Right atrium auricular region (tissue), 2 donors: ENCODE measurements around the gene CD7. TPM values are rescaled to one million over a fixed set of nuclear protein-coding genes. Genes with fewer than 3 reads are reported as not detected.
A peak's percentile ranks its signal among the peaks of the same experiment; 100 is the strongest.

ENCODE experiments used
- DNase-seq: peaks from one replicate; pipeline ENCODE4 v3.0.0-alpha.2; 2019; ENCODE audit warnings: low spot score
- H3K27ac ChIP-seq, 2 donors: fragments of 200-600 bp; sonication (generic); 1 replicate in 1 of 2; 2 replicates in 1 of 2; pipeline ENCODE4 v1.5.1; 2016 to 2019
- H3K27me3 ChIP-seq, 2 donors: fragments of 200-600 bp; sonication (generic); one replicate each; pipeline versions ENCODE4 v1.5.1 to v1.6.0; 2017 to 2019
- H3K36me3 ChIP-seq: fragments of 200-600 bp; sonication (generic); one replicate; pipeline ENCODE4 v1.5.1; 2016
- H3K4me1 ChIP-seq, 2 donors: fragments of 200-600 bp; sonication (generic); one replicate each; pipeline versions ENCODE4 v1.5.1 to v1.6.0; 2017 to 2019
- H3K4me3 ChIP-seq, 2 donors: fragments of 200-600 bp; sonication (generic); 1 replicate in 1 of 2; 2 replicates in 1 of 2; pipeline ENCODE4 v1.5.1; 2017 to 2019; ENCODE audit warnings: mild to moderate bottlenecking in 1 of 2, moderate library complexity in 1 of 2
- H3K9me3 ChIP-seq, 2 donors: fragments of 200-600 bp; sonication (generic); one replicate each; pipeline ENCODE4 v1.5.1; 2019
- CTCF ChIP-seq, 2 donors: fragments of 200-600 bp; sonication (generic); IDR thresholded peaks; one replicate each; pipeline ENCODE4 v1.5.1; 2019; ENCODE audit warnings: antibody characterized with exemption in 2 of 2
- total RNA-seq, 2 donors: library from RNA; depleted of rRNA; stranded (reverse); fragments of >200 nt; gene quantifications; one replicate each; pipeline ENCODE4 v1.1.0, GENCODE V29; 2016

Gene CD7
- total RNA-seq, 2 donors from 2014 or later, result 1.7 TPM; not detected in 1

- no peak overlapping the region for H3K27ac ChIP-seq
- H3K36me3 ChIP-seq, result no peaks in the 10 kb centered on the region
- no peak for DNase-seq
- H3K27me3 ChIP-seq, result no peaks in the 10 kb centered on the region
- H3K4me1 ChIP-seq, result peaks cover 0 to 33% of the 10 kb centered on the region in 2 donors
- H3K4me3 ChIP-seq, result no peak overlapping the region
- no peak for TF ChIP-seq CTCF (IDR thresholded peaks at IDR 0.05)
- H3K9me3 ChIP-seq, result no peaks in the 10 kb centered on the region
Observed at GRCh38 chr17:82301300-82301915, 16.0 kb downstream of the CD7 start.

- Histone ChIP-seq H3K9me3 (no peaks in the 10 kb centered on the region), H3K4me1 (peaks cover 0 to 33% of the 10 kb centered on the region in 2 donors), H3K36me3 (no peaks in the 10 kb centered on the region), H3K27me3 (no peaks in the 10 kb centered on the region), H3K27ac (no peak overlapping the region), H3K4me3 (no peak overlapping the region)
- TF ChIP-seq CTCF (IDR thresholded peaks at IDR 0.05), result peak; percentile 62 to 80
- DNase-seq, result peak; percentile 65
Observed at GRCh38 chr17:82300707-82301270, 16.6 kb downstream of the CD7 start.

GRCh38 chr17:82300228-82300627 is 17.2 kb downstream of the CD7 start:
- Histone ChIP-seq H3K27ac (no peak overlapping the region), H3K4me1 (peaks cover 0 to 33% of the 10 kb centered on the region in 2 donors), H3K4me3 (no peak overlapping the region), H3K36me3 (no peaks in the 10 kb centered on the region), H3K9me3 (no peaks in the 10 kb centered on the region), H3K27me3 (no peaks in the 10 kb centered on the region)
- DNase-seq, result no peak
- TF ChIP-seq CTCF (IDR thresholded peaks at IDR 0.05), result no peak

GRCh38 chr17:82299452-82299851 is 18.0 kb downstream of the CD7 start:
- no peaks in the 10 kb centered on the region for H3K36me3 ChIP-seq
- H3K27me3 ChIP-seq, result no peaks in the 10 kb centered on the region
- no peak for TF ChIP-seq CTCF (IDR thresholded peaks at IDR 0.05)
- peaks cover 0 to 33% of the 10 kb centered on the region in 2 donors for H3K4me1 ChIP-seq
- H3K9me3 ChIP-seq, result no peaks in the 10 kb centered on the region
- no peak for DNase-seq
- H3K4me3 ChIP-seq, result no peak overlapping the region
- peak overlapping the region in 1 of 2 donors; percentile 82 for H3K27ac ChIP-seq

GRCh38 chr17:82298538-82299421 is 18.6 kb downstream of the CD7 start:
- no peaks in the 10 kb centered on the region for H3K9me3 ChIP-seq
- no peak for TF ChIP-seq CTCF (IDR thresholded peaks at IDR 0.05)
- no peak for DNase-seq
- H3K4me1 ChIP-seq, result peaks cover 0 to 39% of the 10 kb centered on the region in 2 donors
- H3K27ac ChIP-seq, result peak overlapping the region; percentile 81 to 82
- H3K4me3 ChIP-seq, result peak overlapping the region; percentile 29 to 50
- H3K27me3 ChIP-seq, result no peaks in the 10 kb centered on the region
- no peaks in the 10 kb centered on the region for H3K36me3 ChIP-seq
